K562 (cell line): Measurements from ENCODE around the gene ETS2. TPM values are rescaled to one million over a fixed set of nuclear protein-coding genes. Genes with fewer than 3 reads are reported as not detected.
A peak's percentile ranks its signal among the peaks of the same experiment; 100 is the strongest.

Experiments
- ATAC-seq: fragments of 200-7000 bp; cut with Tn5 transposase; 3 replicates; pipeline ENCODE4 v1.9.1; 2020; ENCODE audit warnings: moderate library complexity
- BruUV-seq: library from RNA; stranded (reverse); fragments of 400-500 nt; replicated peaks from 2 replicates; lab custom pipeline; 2021; lab: Mats Ljungman, UMichigan
- CTCF ChIA-PET: fragments of 300-600 bp; formaldehyde crosslinking; extraction: SDS; loops from one replicate; lab custom pipeline; 2021; ENCODE audit warnings: low intra/inter-chr PET ratio; lab: Yijun Ruan, JAX
- POLR2A ChIA-PET: fragments of 300-600, 350-650 bp; sonication (Branson Sonifier 250); formaldehyde crosslinking; extraction: SDS; loops from one replicate; lab custom pipeline; 2021; ENCODE audit warnings: antibody characterized with exemption, inconsistent platforms; lab: Yijun Ruan, JAX
- DNase-seq, 4 experiments: peaks; one replicate each; pipeline versions ENCODE4 v3.0.0 to v3.0.0-alpha.2; 2011 to 2018; ENCODE audit warnings: low spot score in 3 of 4, mixed read lengths in 3 of 4; ENCODE audit errors: extremely low read depth in 1 of 4
- FAIRE-seq: peaks from 2 replicates; lab custom pipeline; 2011; peaks lifted over from hg19 to GRCh38; lab: Jason Lieb, UNC
- H2AFZ ChIP-seq: 2 replicates; pipeline ENCODE4 v1.6.0; 2011; ENCODE audit warnings: low read depth, low read length, control low read depth, inconsistent platforms
- H3K27ac ChIP-seq: fragments of 200-600 bp; 3 replicates; pipeline ENCODE4 v1.8.0; 2011; ENCODE audit warnings: low read depth, mild to moderate bottlenecking, control low read depth, inconsistent platforms, low read length, moderate library complexity, mixed read lengths; ENCODE audit errors: extremely low read depth
- H3K27me3 ChIP-seq, 2 experiments: fragments of 300-600 bp in 1 of 2; 2 replicates in 1 of 2; 3 replicates in 1 of 2; pipeline versions ENCODE4 v1.6.0 to v1.8.0; 2011; ENCODE audit warnings: inconsistent platforms in 2 of 2, low read length in 2 of 2, mild to moderate bottlenecking in 1 of 2, mixed read lengths in 1 of 2, moderate library complexity in 1 of 2; ENCODE audit not compliant: control insufficient read depth in 2 of 2, insufficient read depth in 2 of 2
- H3K36me3 ChIP-seq: fragments of 300-600 bp; 3 replicates; pipeline ENCODE4 v1.8.0; 2011; ENCODE audit warnings: mild to moderate bottlenecking, low read length, inconsistent platforms; ENCODE audit not compliant: control insufficient read depth, insufficient read depth
- H3K4me1 ChIP-seq, 2 experiments: fragments of 200-600 bp in 1 of 2; replicated peaks in 1 of 2; 2 replicates in 1 of 2; 3 replicates in 1 of 2; pipeline versions ENCODE4 v1.5.1 to v1.8.0; 2011; ENCODE audit warnings: inconsistent platforms in 2 of 2, low read length in 2 of 2, mild to moderate bottlenecking in 1 of 2, mixed read lengths in 1 of 2, moderate library complexity in 1 of 2; ENCODE audit not compliant: control insufficient read depth in 2 of 2, insufficient read depth in 2 of 2
- H3K4me2 ChIP-seq: 2 replicates; pipeline ENCODE4 v1.6.1; 2011; ENCODE audit warnings: low read length, control low read depth, inconsistent platforms, mixed read lengths; ENCODE audit not compliant: insufficient read depth
- H3K4me3 ChIP-seq: fragments of 200-600 bp; sonication (generic), shearing (Covaris generic); 2 replicates; pipeline ENCODE4 v1.5.1; 2016; ENCODE audit warnings: control low read depth, inconsistent platforms
- H3K79me2 ChIP-seq: fragments of 200-600 bp; 3 replicates; pipeline ENCODE4 v1.8.0; 2011; ENCODE audit warnings: low read length, inconsistent platforms; ENCODE audit not compliant: control insufficient read depth, insufficient read depth
- H3K9ac ChIP-seq, 2 experiments: 2 replicates each; pipeline versions ENCODE4 v1.6.0 to v1.6.1; 2011; ENCODE audit warnings: low read depth in 2 of 2, low read length in 2 of 2, control low read depth in 1 of 2, inconsistent platforms in 1 of 2, mild to moderate bottlenecking in 1 of 2, mixed read lengths in 1 of 2; ENCODE audit not compliant: insufficient read depth in 1 of 2
- H3K9me1 ChIP-seq: one replicate; pipeline ENCODE4 v1.6.0; 2011; ENCODE audit warnings: inconsistent platforms, mild to moderate bottlenecking, low read length, moderate library complexity; ENCODE audit not compliant: control insufficient read depth, insufficient read depth
- H3K9me3 ChIP-seq: replicated peaks from 2 replicates; pipeline ENCODE4 v1.5.1; 2011; ENCODE audit warnings: low read depth, low read length, inconsistent platforms; ENCODE audit not compliant: control insufficient read depth, insufficient read depth
- H4K20me1 ChIP-seq: replicated peaks from 2 replicates; pipeline ENCODE4 v1.6.1; 2011; ENCODE audit warnings: low read length, inconsistent platforms, mixed read lengths; ENCODE audit not compliant: control insufficient read depth, insufficient read depth
- ASH1L ChIP-seq: fragments of 450-650 bp; IDR thresholded peaks from 2 replicates; pipeline ENCODE4 v1.6.1; 2018; ENCODE audit warnings: borderline replicate concordance, mild to moderate bottlenecking, low read depth; ENCODE audit not compliant: partially characterized antibody
- CHCHD3 ChIP-seq: fragments of 250-450 bp; sonication (Bioruptor Pico); IDR thresholded peaks from 2 replicates; pipeline ENCODE4 v2.1.2; 2022; ENCODE audit warnings: mild to moderate bottlenecking
- FOXK1 ChIP-seq: sonication (generic); formaldehyde crosslinking; IDR thresholded peaks from 2 replicates; pipeline ENCODE4 v1.8.0; 2022; ENCODE audit warnings: missing genetic modification reagents, mild to moderate bottlenecking, borderline replicate concordance
- HINFP ChIP-seq: fragments of 450-650 bp; conservative IDR thresholded peaks from 2 replicates; pipeline ENCODE4 v1.6.1; 2016; ENCODE audit warnings: missing genetic modification characterization, low read depth, mild to moderate bottlenecking, control low read depth, missing compliant biosample characterization
- MYBL2 ChIP-seq, 2 experiments: fragments of 450-650 bp in 1 of 2; sonication (generic) in 1 of 2; formaldehyde crosslinking in 1 of 2; IDR thresholded peaks; 2 replicates each; pipeline versions ENCODE4 v1.6.1 to v1.8.1; 2017 to 2022; ENCODE audit warnings: borderline replicate concordance in 1 of 2, inconsistent platforms in 1 of 2, low read depth in 1 of 2, mild to moderate bottlenecking in 1 of 2, missing genetic modification reagents in 1 of 2, moderate library complexity in 1 of 2
- NCOA2 ChIP-seq, 2 experiments: fragments of 450-650 bp; IDR thresholded peaks; 2 replicates each; pipeline ENCODE4 v1.6.1; 2018; ENCODE audit warnings: mild to moderate bottlenecking in 2 of 2, moderate library complexity in 1 of 2; ENCODE audit not compliant: partially characterized antibody in 2 of 2
- NCOA4 ChIP-seq: fragments of 450-650 bp; IDR thresholded peaks from 2 replicates; pipeline ENCODE4 v1.6.1; 2018; ENCODE audit warnings: mild to moderate bottlenecking; ENCODE audit not compliant: partially characterized antibody
- PHB2 ChIP-seq: fragments of 450-650 bp; IDR thresholded peaks from 2 replicates; pipeline ENCODE4 v1.6.1; 2017; ENCODE audit warnings: low read depth
- PRPF4 ChIP-seq: fragments of 200-400 bp; formaldehyde crosslinking; IDR thresholded peaks from one replicate; pipeline ENCODE4 v1.6.1; 2017; ENCODE audit warnings: low read length, low read depth, mild to moderate bottlenecking; ENCODE audit not compliant: insufficient read depth, poor library complexity, severe bottlenecking
- PTTG1 ChIP-seq: fragments of 450-650 bp; IDR thresholded peaks from 2 replicates; pipeline ENCODE4 v1.6.1; 2016; ENCODE audit warnings: low read depth, mild to moderate bottlenecking, missing genetic modification characterization, missing compliant biosample characterization
- SMAD3 ChIP-seq: fragments of 450-650 bp; formaldehyde crosslinking; conservative IDR thresholded peaks from 2 replicates; pipeline ENCODE4 v1.4.0; 2020; ENCODE audit warnings: mild to moderate bottlenecking
- TRIM24 ChIP-seq, 2 experiments: fragments of 450-650 bp; IDR thresholded peaks; 2 replicates each; pipeline ENCODE4 v1.6.1; 2016
- ZKSCAN3 ChIP-seq: fragments of 250-450 bp; sonication (Bioruptor Pico); IDR thresholded peaks from 2 replicates; pipeline ENCODE4 v1.4.0; 2020
- ZNF124 ChIP-seq: sonication (generic); formaldehyde crosslinking; IDR thresholded peaks from 2 replicates; pipeline ENCODE4 v1.8.1; 2022; ENCODE audit warnings: missing genetic modification reagents
- ZNF184 ChIP-seq: sonication (generic); formaldehyde crosslinking; IDR thresholded peaks from 2 replicates; pipeline ENCODE4 v1.5.0; 2020; ENCODE audit warnings: missing genetic modification reagents
- WGBS: fragments of 100-300 bp; shearing (Covaris generic); methylation state at CpG from one replicate; pipeline ENCODE4 v1.1.6; 2016; ENCODE audit warnings: low coverage, mixed read lengths; ENCODE audit not compliant: insufficient coverage; ENCODE audit errors: missing lambda C conversion rate; 5-methylcytosine and 5-hydroxymethylcytosine counted together
- in situ Hi-C: fragments of 300-500 bp; cut with MboI; formaldehyde crosslinking; loops from 4 replicates; pipeline ENCODE4 v1.15.0; 2018; ENCODE audit warnings: inconsistent platforms, mixed read lengths
- intact Hi-C: fragments of 100-400 bp; cut with micrococcal nuclease; formaldehyde crosslinking; loops from 2 replicates; pipeline ENCODE4 v1.14.2; 2022
- polyA plus RNA-seq, 8 experiments: library from polyadenylated mRNA; depleted of rRNA in 4 of 8; stranded (reverse) in 5 of 8; unstranded in 3 of 8; fragments of >200 nt; fragmentation: Nextera tagmentation in 2 of 8; fragmentation: Illumina TruSeq in 1 of 8; extraction: Ambion mirVana in 2 of 8; extraction: Trizol in 1 of 8; gene quantifications; 2 replicates each; pipeline versions ENCODE4 v1.2.1 to v1.2.3, GENCODE V29; 2011 to 2014; ENCODE audit warnings: inconsistent platforms in 1 of 8, missing spikeins in 1 of 8
- total RNA-seq, 7 experiments: library from RNA; depleted of rRNA in 6 of 7; stranded (reverse); fragments of >200 nt in 6 of 7; fragmentation: Illumina TruSeq in 2 of 7; extraction: Trizol in 2 of 7; gene quantifications; 2 replicates each; pipeline versions ENCODE4 v1.2.1 to v1.2.3, GENCODE V29; 2011 to 2021; ENCODE audit warnings: low replicate concordance in 1 of 7
- TF ChIP-seq, protein P1 (sequence below): IDR thresholded peaks from 2 replicates; pipeline ENCODE4 v1.6.1; 2016; ENCODE audit warnings: missing genetic modification characterization, missing compliant biosample characterization
- TF ChIP-seq, protein P2 (sequence below): fragments of 250-450 bp; sonication (Bioruptor Pico); IDR thresholded peaks from 2 replicates; pipeline ENCODE4 v1.4.0; 2020; ENCODE audit warnings: mild to moderate bottlenecking, moderate library complexity, borderline replicate concordance

Gene ETS2
- total and polyA plus RNA-seq, 9 of the 15 experiments (the other 6 are each of a cell fraction or from before 2014, with no cell fraction given), result 1.7 to 24.4 (median 12.2) TPM

DNA sequence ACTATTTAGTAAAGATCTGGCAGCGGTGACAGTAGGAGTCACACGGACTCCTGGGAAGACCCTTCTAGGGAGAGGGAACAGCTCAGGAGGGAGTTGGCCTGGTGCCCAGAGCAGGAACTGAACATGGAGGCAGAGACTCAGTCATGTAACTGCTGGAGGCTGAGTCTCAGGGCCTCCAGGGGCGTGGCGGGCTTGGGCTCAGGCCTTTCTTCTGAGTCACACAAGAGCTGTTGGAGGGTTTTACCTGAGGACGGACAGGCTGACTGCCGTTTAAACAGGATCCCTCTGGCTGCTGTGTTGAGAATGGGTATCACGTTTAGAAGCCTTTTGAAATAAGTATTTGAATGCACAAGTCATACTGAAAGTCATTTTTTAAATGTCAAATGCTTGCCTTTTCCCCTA is 7.2 kb upstream of the ETS2 start:
- Histone ChIP-seq H3K9me3 (no peaks in the 10 kb centered on the region), H3K9ac (peak overlapping the region; percentile 40 to 55; a peak in 3 of 4 replicates), H4K20me1 (no peaks in the 10 kb centered on the region), H2AFZ (peak overlapping the region; percentile 91), H3K27ac (peak overlapping the region; percentile 58), H3K27me3 (no peaks in the 10 kb centered on the region), H3K9me1 (no peaks in the 10 kb centered on the region), H3K4me2 (peak overlapping the region; percentile 61), H3K4me3 (no peak overlapping the region), H3K4me1 (peaks cover 26 to 48% of the 10 kb centered on the region in 2 experiments), H3K36me3 (no peaks in the 10 kb centered on the region), H3K79me2 (no peaks in the 10 kb centered on the region)
- intact Hi-C loops (no loop called here), in situ Hi-C loops (no loop called here)
- no TSS peak for BruUV-seq
- ATAC-seq (peak; percentile 89), DNase-seq (peak; percentile 79 to 94 (median 83)), FAIRE-seq (peak; percentile 91)
- 2% methylated on average over 7 of the region's 7 CpGs for WGBS
- POLR2A ChIA-PET, result interaction anchor here (1.6 to 1.9 kb wide), 2 partner anchors 11 to 12 kb away, joined by 5 to 7 read pairs; no protein-coding TSS in a partner anchor
- CTCF ChIA-PET, result interaction anchor here (0.6 kb wide), 1 partner anchor 481 kb away, joined by 3 read pairs; no protein-coding TSS in a partner anchor
- TF ChIP-seq, protein P1, sequence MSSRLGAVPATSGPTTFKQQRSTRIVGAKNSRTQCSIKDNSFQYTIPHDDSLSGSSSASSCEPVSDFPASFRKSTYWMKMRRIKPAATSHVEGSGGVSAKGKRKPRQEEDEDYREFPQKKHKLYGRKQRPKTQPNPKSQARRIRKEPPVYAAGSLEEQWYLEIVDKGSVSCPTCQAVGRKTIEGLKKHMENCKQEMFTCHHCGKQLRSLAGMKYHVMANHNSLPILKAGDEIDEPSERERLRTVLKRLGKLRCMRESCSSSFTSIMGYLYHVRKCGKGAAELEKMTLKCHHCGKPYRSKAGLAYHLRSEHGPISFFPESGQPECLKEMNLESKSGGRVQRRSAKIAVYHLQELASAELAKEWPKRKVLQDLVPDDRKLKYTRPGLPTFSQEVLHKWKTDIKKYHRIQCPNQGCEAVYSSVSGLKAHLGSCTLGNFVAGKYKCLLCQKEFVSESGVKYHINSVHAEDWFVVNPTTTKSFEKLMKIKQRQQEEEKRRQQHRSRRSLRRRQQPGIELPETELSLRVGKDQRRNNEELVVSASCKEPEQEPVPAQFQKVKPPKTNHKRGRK (tag), result 0 out of 2 replicates have a peak, but pooled peaks have one; percentile 9
- TF ChIP-seq ASH1L (no peak), ZNF124 (CRISPR knock-in tag) (no peak), PRPF4 (no peak), NCOA2 (IDR thresholded peaks at IDR 0.05; ENCODE audit: partially characterized antibody in 2 of 2) (no peak), PHB2 (no peak), TRIM24 (IDR thresholded peaks at IDR 0.05) (no peak), NCOA4 (no peak), SMAD3 (no peak), ZNF184 (CRISPR knock-in tag) (no peak), HINFP (tag) (0 out of 2 replicates have a peak, but pooled peaks have one; percentile 48), MYBL2 (IDR thresholded peaks at IDR 0.05; ENCODE audit: low read depth) (no peak; the same call in 1 of the 2 replicates), MYBL2 (CRISPR knock-in tag; IDR thresholded peaks at IDR 0.05; ENCODE audit: borderline replicate concordance) (no peak), PTTG1 (tag) (no peak), FOXK1 (CRISPR knock-in tag) (no peak), CHCHD3 (no peak), ZKSCAN3 (no peak)
- TF ChIP-seq, protein P2, sequence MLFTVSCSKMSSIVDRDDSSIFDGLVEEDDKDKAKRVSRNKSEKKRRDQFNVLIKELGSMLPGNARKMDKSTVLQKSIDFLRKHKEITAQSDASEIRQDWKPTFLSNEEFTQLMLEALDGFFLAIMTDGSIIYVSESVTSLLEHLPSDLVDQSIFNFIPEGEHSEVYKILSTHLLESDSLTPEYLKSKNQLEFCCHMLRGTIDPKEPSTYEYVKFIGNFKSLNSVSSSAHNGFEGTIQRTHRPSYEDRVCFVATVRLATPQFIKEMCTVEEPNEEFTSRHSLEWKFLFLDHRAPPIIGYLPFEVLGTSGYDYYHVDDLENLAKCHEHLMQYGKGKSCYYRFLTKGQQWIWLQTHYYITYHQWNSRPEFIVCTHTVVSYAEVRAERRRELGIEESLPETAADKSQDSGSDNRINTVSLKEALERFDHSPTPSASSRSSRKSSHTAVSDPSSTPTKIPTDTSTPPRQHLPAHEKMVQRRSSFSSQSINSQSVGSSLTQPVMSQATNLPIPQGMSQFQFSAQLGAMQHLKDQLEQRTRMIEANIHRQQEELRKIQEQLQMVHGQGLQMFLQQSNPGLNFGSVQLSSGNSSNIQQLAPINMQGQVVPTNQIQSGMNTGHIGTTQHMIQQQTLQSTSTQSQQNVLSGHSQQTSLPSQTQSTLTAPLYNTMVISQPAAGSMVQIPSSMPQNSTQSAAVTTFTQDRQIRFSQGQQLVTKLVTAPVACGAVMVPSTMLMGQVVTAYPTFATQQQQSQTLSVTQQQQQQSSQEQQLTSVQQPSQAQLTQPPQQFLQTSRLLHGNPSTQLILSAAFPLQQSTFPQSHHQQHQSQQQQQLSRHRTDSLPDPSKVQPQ, result no peak
